Activated CD4-positive, alpha-beta T cell treated with anti-CD3 and anti-CD28 coated beads for 36 hours (primary cell): ENCODE data around the gene CA9. TPM values are rescaled to one million over a fixed set of nuclear protein-coding genes. Genes with fewer than 3 reads are reported as not detected.
A peak's percentile ranks its signal among the peaks of the same experiment; 100 is the strongest.

ENCODE experiments used
- ATAC-seq: fragments of 200-7000 bp; cut with Tn5 transposase; one replicate; pipeline ENCODE4 v1.10.0; 2021; ENCODE audit warnings: mild to moderate bottlenecking, moderate library complexity
- CTCF ChIA-PET: fragments of 350-600 bp; sonication (Branson Sonifier 250); formaldehyde crosslinking; loops from one replicate; lab custom pipeline; 2021; ENCODE audit warnings: antibody characterized with exemption; lab: Charles Lee
- POLR2A ChIA-PET: fragments of 350-600 bp; sonication (Branson Sonifier 250); formaldehyde crosslinking; loops from one replicate; lab custom pipeline; 2021; ENCODE audit warnings: antibody characterized with exemption, inconsistent platforms; lab: Charles Lee
- DNase-seq: peaks from one replicate; pipeline ENCODE4 v3.0.0-alpha.2; 2020
- H3K27ac Mint-ChIP-seq: one replicate; pipeline ENCODE4 v1.8.0; 2021; ENCODE audit warnings: mixed read lengths
- H3K27me3 Mint-ChIP-seq: one replicate; pipeline ENCODE4 v1.8.0; 2021; ENCODE audit warnings: mixed read lengths
- H3K36me3 Mint-ChIP-seq: one replicate; pipeline ENCODE4 v1.8.0; 2021; ENCODE audit warnings: low read depth, mixed read lengths
- H3K4me1 Mint-ChIP-seq: one replicate; pipeline ENCODE4 v1.8.0; 2021; ENCODE audit warnings: mixed read lengths
- H3K4me3 Mint-ChIP-seq: one replicate; pipeline ENCODE4 v1.8.0; 2021; ENCODE audit warnings: mild to moderate bottlenecking, moderate library complexity, mixed read lengths
- H3K9me3 Mint-ChIP-seq: one replicate; pipeline ENCODE4 v1.8.0; 2021; ENCODE audit warnings: low read depth, mixed read lengths
- intact Hi-C, 2 experiments: fragments of 100-400 bp; cut with DNase I in 1 of 2; cut with micrococcal nuclease in 1 of 2; formaldehyde crosslinking; loops; one replicate each; pipeline versions ENCODE4 v1.14.2 to v1.15.1; 2022 to 2024; cut with DNase I, micrococcal nuclease
- total RNA-seq, 2 experiments: library from RNA; stranded (reverse); gene quantifications; one replicate each; pipeline ENCODE4 v1.2.3, GENCODE V29; 2021

Gene CA9
- total RNA-seq, 2 experiments from 2014 or later = 2.9 to 3.1 TPM

GRCh38 chr9:35691334-35691650 lies 17.6 kb downstream of the CA9 start:
- no peak for DNase-seq
- ATAC-seq = no peak
- peak overlapping the region; percentile 71 for H3K4me3 Mint-ChIP-seq
- peak overlapping the region; percentile 47 for H3K27ac Mint-ChIP-seq
- peaks cover 23% of the 10 kb centered on the region for H3K4me1 Mint-ChIP-seq
- no peaks in the 10 kb centered on the region for H3K27me3 Mint-ChIP-seq
- no peaks in the 10 kb centered on the region for H3K9me3 Mint-ChIP-seq
- ChIA-PET CTCF (interaction anchor here (1.1 to 1.9 kb wide), 4 partner anchors 21 to 80 kb away, joined by 3 to 6 read pairs (median 4); no protein-coding TSS in a partner anchor), POLR2A (interaction anchor here (0.6 kb wide), 1 partner anchor 88 kb away, joined by 3 read pairs; no protein-coding TSS in a partner anchor)
- intact Hi-C loops = loop anchor here in 1 of 2 experiments (2.0 kb wide), 1 partner anchor 42 kb away; the partner anchor contains the start of genes CREB3 and TLN1
- H3K36me3 Mint-ChIP-seq = peaks cover 6% of the 10 kb centered on the region

GRCh38 chr9:35691757-35692301 lies 18.1 kb downstream of the CA9 start:
- POLR2A ChIA-PET = interaction anchor here (0.7 kb wide), 1 partner anchor 27 kb away, joined by 9 read pairs; the partner anchor contains the start of gene ARHGEF39
- Mint-ChIP-seq H3K36me3 (peaks cover 10% of the 10 kb centered on the region), H3K4me3 (peak overlapping the region; percentile 71), H3K9me3 (no peaks in the 10 kb centered on the region), H3K27me3 (no peaks in the 10 kb centered on the region), H3K27ac (no peak overlapping the region), H3K4me1 (peaks cover 25% of the 10 kb centered on the region)
- DNase-seq (no peak), ATAC-seq (no peak)
- intact Hi-C loops = loop anchor here in 1 of 2 experiments (2.0 kb wide), 1 partner anchor 41 kb away; the partner anchor contains the start of genes CREB3 and TLN1
- CTCF ChIA-PET = interaction anchor here (1.2 to 2.5 kb wide), 6 partner anchors 22 to 80 kb away, joined by 3 to 7 read pairs (median 4); no protein-coding TSS in a partner anchor

GRCh38 chr9:35695943-35696401 lies 22.2 kb downstream of the CA9 start:
- H3K27ac Mint-ChIP-seq = no peak overlapping the region
- H3K27me3 Mint-ChIP-seq = no peaks in the 10 kb centered on the region
- no peak for DNase-seq
- intact Hi-C loops = loop anchor here (1.0 to 5.0 kb wide), 2 partner anchors 38 to 39 kb away; partner anchors contain the start of genes CCDC107 (in 2 of the 2) and RMRP (in 2 of the 2)
- ChIA-PET POLR2A (interaction anchor here (0.9 to 1.2 kb wide), 3 partner anchors 8 to 13 kb away, joined by 3 to 4 read pairs (median 3); no protein-coding TSS in a partner anchor), CTCF (interaction anchor here (0.7 to 5.7 kb wide), 34 partner anchors 9 to 492 kb away, joined by 3 to 68 read pairs (median 6); partner anchors contain the start of genes ARHGEF39, CCDC107, CREB3 and RMRP)
- H3K36me3 Mint-ChIP-seq = peaks cover 22% of the 10 kb centered on the region
- no peaks in the 10 kb centered on the region for H3K9me3 Mint-ChIP-seq
- no peak overlapping the region for H3K4me3 Mint-ChIP-seq
- peaks cover 6% of the 10 kb centered on the region for H3K4me1 Mint-ChIP-seq
- no peak for ATAC-seq

GRCh38 chr9:35696520-35697215 lies 22.9 kb downstream of the CA9 start:
- ChIA-PET POLR2A (interaction anchor here (0.9 to 1.2 kb wide), 3 partner anchors 8 to 12 kb away, joined by 3 to 4 read pairs (median 3); no protein-coding TSS in a partner anchor), CTCF (interaction anchor here (0.6 to 5.7 kb wide), 49 partner anchors 8 to 1266 kb away, joined by 3 to 68 read pairs (median 4); partner anchors contain the start of genes ARHGEF39, CCDC107, CREB3 and GBA2)
- intact Hi-C loops = loop anchor here (1.0 to 5.0 kb wide), 2 partner anchors 38 to 39 kb away; partner anchors contain the start of genes CCDC107 (in 2 of the 2) and RMRP (in 2 of the 2)
- Mint-ChIP-seq H3K4me1 (peaks cover 1% of the 10 kb centered on the region), H3K27ac (no peak overlapping the region), H3K36me3 (peaks cover 22% of the 10 kb centered on the region), H3K4me3 (no peak overlapping the region), H3K9me3 (no peaks in the 10 kb centered on the region), H3K27me3 (no peaks in the 10 kb centered on the region)
- ATAC-seq (peak; percentile 90), DNase-seq (peak; percentile 73)

GRCh38 chr9:35697486-35697885 lies 23.8 kb downstream of the CA9 start:
- DNase-seq = no peak
- ChIA-PET CTCF (interaction anchor here (0.6 to 5.7 kb wide), 19 partner anchors 8 to 219 kb away, joined by 3 to 68 read pairs (median 6); partner anchors contain the start of genes CCDC107, CREB3, GBA2 and RGP1), POLR2A (interaction anchor here (0.6 kb wide), 1 partner anchor 98 kb away, joined by 3 read pairs; no protein-coding TSS in a partner anchor)
- peaks cover 1% of the 10 kb centered on the region for H3K4me1 Mint-ChIP-seq
- H3K27me3 Mint-ChIP-seq = no peaks in the 10 kb centered on the region
- intact Hi-C loops = loop anchor here in 1 of 2 experiments (5.0 kb wide), 1 partner anchor 40 kb away; the partner anchor contains the start of genes CCDC107 and RMRP
- peaks cover 22% of the 10 kb centered on the region for H3K36me3 Mint-ChIP-seq
- H3K4me3 Mint-ChIP-seq = no peak overlapping the region
- no peak overlapping the region for H3K27ac Mint-ChIP-seq
- ATAC-seq = no peak
- H3K9me3 Mint-ChIP-seq = no peaks in the 10 kb centered on the region

- no peak for ATAC-seq
- H3K4me1 Mint-ChIP-seq = peaks cover 1% of the 10 kb centered on the region
- intact Hi-C loops = loop anchor here in 1 of 2 experiments (5.0 kb wide), 1 partner anchor 41 kb away; the partner anchor contains the start of genes CCDC107 and RMRP
- no peak overlapping the region for H3K4me3 Mint-ChIP-seq
- H3K9me3 Mint-ChIP-seq = no peaks in the 10 kb centered on the region
- POLR2A ChIA-PET = no interaction called here
- CTCF ChIA-PET = interaction anchor here (0.6 to 5.7 kb wide), 6 partner anchors 10 to 190 kb away, joined by 3 to 68 read pairs (median 4); partner anchors contain the start of genes CA9, CREB3 and TLN1
- H3K27ac Mint-ChIP-seq = no peak overlapping the region
- peaks cover 27% of the 10 kb centered on the region for H3K36me3 Mint-ChIP-seq
- DNase-seq = no peak
- H3K27me3 Mint-ChIP-seq = no peaks in the 10 kb centered on the region
Measured at GRCh38 chr9:35698231-35698630, 24.5 kb downstream of the CA9 start.

GRCh38 chr9:35700031-35700430 lies 26.3 kb downstream of the CA9 start:
- intact Hi-C loops = no loop called here
- ChIA-PET POLR2A (no interaction called here), CTCF (interaction anchor here (0.9 to 1.4 kb wide), 2 partner anchors 12 to 96 kb away, joined by 3 read pairs; no protein-coding TSS in a partner anchor)
- DNase-seq (no peak), ATAC-seq (no peak)
- Mint-ChIP-seq H3K4me3 (no peak overlapping the region), H3K4me1 (peaks cover 1% of the 10 kb centered on the region), H3K27me3 (no peaks in the 10 kb centered on the region), H3K27ac (no peak overlapping the region), H3K9me3 (no peaks in the 10 kb centered on the region), H3K36me3 (peaks cover 40% of the 10 kb centered on the region)

- ATAC-seq (no peak), DNase-seq (no peak)
- H3K4me1 Mint-ChIP-seq = peaks cover 1% of the 10 kb centered on the region
- CTCF ChIA-PET = interaction anchor here (0.6 to 1.4 kb wide), 8 partner anchors 13 to 1521 kb away, joined by 3 to 4 read pairs (median 3); no protein-coding TSS in a partner anchor
- intact Hi-C loops = no loop called here
- POLR2A ChIA-PET = no interaction called here
- H3K27ac Mint-ChIP-seq = no peak overlapping the region
- H3K36me3 Mint-ChIP-seq = peaks cover 43% of the 10 kb centered on the region
- no peaks in the 10 kb centered on the region for H3K27me3 Mint-ChIP-seq
- H3K9me3 Mint-ChIP-seq = no peaks in the 10 kb centered on the region
- no peak overlapping the region for H3K4me3 Mint-ChIP-seq
Measured at GRCh38 chr9:35700942-35701341, 27.2 kb downstream of the CA9 start.

- H3K9me3 Mint-ChIP-seq = no peaks in the 10 kb centered on the region
- peaks cover 44% of the 10 kb centered on the region for H3K36me3 Mint-ChIP-seq
- CTCF ChIA-PET = interaction anchor here (0.7 kb wide), 1 partner anchor 175 kb away, joined by 3 read pairs; no protein-coding TSS in a partner anchor
- H3K4me1 Mint-ChIP-seq = no peaks in the 10 kb centered on the region
- ATAC-seq = no peak
- intact Hi-C loops = no loop called here
- no peak overlapping the region for H3K27ac Mint-ChIP-seq
- POLR2A ChIA-PET = no interaction called here
- H3K4me3 Mint-ChIP-seq = no peak overlapping the region
- no peak for DNase-seq
- no peaks in the 10 kb centered on the region for H3K27me3 Mint-ChIP-seq
Measured at GRCh38 chr9:35702696-35703095, 29.0 kb downstream of the CA9 start.

- Mint-ChIP-seq H3K27me3 (no peaks in the 10 kb centered on the region), H3K27ac (no peak overlapping the region)
Measured at GRCh38 chr9:35703906-35704672, 30.4 kb downstream of the CA9 start.

More at GRCh38 chr9:35703906-35704672, 30.4 kb downstream of the CA9 start:
- Mint-ChIP-seq H3K9me3 (no peaks in the 10 kb centered on the region), H3K4me3 (no peak overlapping the region), H3K4me1 (no peaks in the 10 kb centered on the region), H3K36me3 (peaks cover 53% of the 10 kb centered on the region)
- CTCF ChIA-PET = interaction anchor here (0.5 to 1.0 kb wide), 2 partner anchors 93 to 638 kb away, joined by 3 to 7 read pairs; no protein-coding TSS in a partner anchor
- ATAC-seq = no peak
- DNase-seq = no peak
- intact Hi-C loops = no loop called here
- POLR2A ChIA-PET = no interaction called here
